Measurements from ENCODE around the gene ESRRB.
A peak's percentile ranks its signal among the peaks of the same experiment; 100 is the strongest.

ESRRB gene

GRCh38 chr14:76450476-76450875, 74.5 kb downstream of the ESRRB start:
- DNase-seq (ENCODE audit: low spot score) = no peak

- DNase-seq (ENCODE audit: low spot score) = peak; percentile 11
Observed at GRCh38 chr14:76456200-76456599, 80.3 kb downstream of the ESRRB start.

- no peak for DNase-seq (ENCODE audit: low spot score)
Observed at GRCh38 chr14:76456891-76457586, 81.1 kb downstream of the ESRRB start.

- DNase-seq (ENCODE audit: low spot score) = no peak
Observed at GRCh38 chr14:76457841-76458240, 81.9 kb downstream of the ESRRB start.

- no peak for DNase-seq (ENCODE audit: low spot score)
Observed at GRCh38 chr14:76461886-76462285, 85.9 kb downstream of the ESRRB start.

- no peak for DNase-seq (ENCODE audit: low spot score)
Observed at GRCh38 chr14:76462330-76462729, 86.4 kb downstream of the ESRRB start.

GRCh38 chr14:76463105-76463504, 87.2 kb downstream of the ESRRB start:
- no peak for DNase-seq (ENCODE audit: low spot score)

GRCh38 chr14:76464856-76465255, 88.9 kb downstream of the ESRRB start:
- DNase-seq (ENCODE audit: low spot score) = no peak

GRCh38 chr14:76465664-76466063, 89.7 kb downstream of the ESRRB start:
- no peak for DNase-seq (ENCODE audit: low spot score)

GRCh38 chr14:76467711-76468155, 91.8 kb downstream of the ESRRB start:
- no peak for DNase-seq (ENCODE audit: low spot score)

- no peak for DNase-seq (ENCODE audit: low spot score)
Observed at GRCh38 chr14:76472199-76472723, 96.3 kb downstream of the ESRRB start.

- peak; percentile 4 for DNase-seq (ENCODE audit: low spot score)
Observed at GRCh38 chr14:76473481-76474263, 97.7 kb downstream of the ESRRB start.

- no peak for DNase-seq (ENCODE audit: low spot score)
Observed at GRCh38 chr14:76480426-76480825, 104.5 kb downstream of the ESRRB start.

- no peak for DNase-seq (ENCODE audit: low spot score)
Observed at GRCh38 chr14:76484355-76484754, 108.4 kb downstream of the ESRRB start.

GRCh38 chr14:76486251-76486743, 110.4 kb downstream of the ESRRB start:
- DNase-seq (ENCODE audit: low spot score) = no peak

GRCh38 chr14:76488551-76488950, 112.6 kb downstream of the ESRRB start:
- no peak for DNase-seq (ENCODE audit: low spot score)

GRCh38 chr14:76489667-76490066, 113.7 kb downstream of the ESRRB start:
- DNase-seq (ENCODE audit: low spot score) = no peak

- no peak for DNase-seq (ENCODE audit: low spot score)
Observed at GRCh38 chr14:76490111-76490510, 114.2 kb downstream of the ESRRB start.

- no peak for DNase-seq (ENCODE audit: low spot score)
Observed at GRCh38 chr14:76490735-76491134, 114.8 kb downstream of the ESRRB start.

GRCh38 chr14:76491172-76491930, 115.4 kb downstream of the ESRRB start:
- DNase-seq (ENCODE audit: low spot score) = no peak

GRCh38 chr14:76495983-76496382, 120.0 kb downstream of the ESRRB start:
- DNase-seq (ENCODE audit: low spot score) = no peak

GRCh38 chr14:76496595-76496994, 120.7 kb downstream of the ESRRB start:
- DNase-seq (ENCODE audit: low spot score) = no peak

Measured in globus pallidus (tissue), 1 donor.